DND-41 (cell line): Measurements from ENCODE around the gene MUCL1.

Experiments
- ATAC-seq: fragments of 200-7000 bp; cut with Tn5 transposase; 3 replicates; pipeline ENCODE4 v1.9.1; 2021; ENCODE audit warnings: low read depth; ENCODE audit not compliant: insufficient read depth
- DNase-seq: peaks from one replicate; pipeline ENCODE4 v3.0.0-alpha.2; 2020
- H2AFZ ChIP-seq: 2 replicates; pipeline ENCODE4 v1.6.0; 2012; ENCODE audit warnings: low read depth, low read length
- H3K27ac ChIP-seq: 2 replicates; pipeline ENCODE4 v1.5.1; 2012; ENCODE audit warnings: low read length, inconsistent platforms
- H3K27me3 ChIP-seq: fragments of 200-600 bp; sonication (generic); 2 replicates; pipeline ENCODE4 v1.6.0; 2012; ENCODE audit warnings: low read length, mild to moderate bottlenecking, inconsistent platforms; ENCODE audit not compliant: insufficient read depth, poor library complexity
- H3K36me3 ChIP-seq: 2 replicates; pipeline ENCODE4 v1.5.1; 2012; ENCODE audit warnings: low read length, inconsistent platforms; ENCODE audit not compliant: insufficient read depth
- H3K4me1 ChIP-seq: 2 replicates; pipeline ENCODE4 v1.5.1; 2012; ENCODE audit warnings: mild to moderate bottlenecking, low read length; ENCODE audit not compliant: insufficient read depth
- H3K4me2 ChIP-seq: 2 replicates; pipeline ENCODE4 v1.6.0; 2012; ENCODE audit warnings: mild to moderate bottlenecking, moderate library complexity, low read length, inconsistent platforms; ENCODE audit not compliant: insufficient read depth
- H3K4me3 ChIP-seq, 2 experiments: fragments of 200-600 bp in 1 of 2; shearing (Covaris generic) in 1 of 2; 2 replicates each; pipeline ENCODE4 v1.5.1; 2012 to 2016; ENCODE audit warnings: inconsistent platforms in 2 of 2, low read length in 2 of 2, mild to moderate bottlenecking in 2 of 2, low read depth in 1 of 2, moderate library complexity in 1 of 2
- H3K79me2 ChIP-seq: 2 replicates; pipeline ENCODE4 v1.6.0; 2012; ENCODE audit warnings: low read length, inconsistent platforms; ENCODE audit not compliant: insufficient read depth
- H3K9ac ChIP-seq: 2 replicates; pipeline ENCODE4 v1.6.0; 2012; ENCODE audit warnings: low read depth, mild to moderate bottlenecking, inconsistent platforms, low read length, moderate library complexity
- H3K9me3 ChIP-seq: 2 replicates; pipeline ENCODE4 v1.5.1; 2012; ENCODE audit warnings: low read length, moderate library complexity, mild to moderate bottlenecking, inconsistent platforms; ENCODE audit not compliant: insufficient read depth, severe bottlenecking
- H4K20me1 ChIP-seq: 2 replicates; pipeline ENCODE4 v1.6.0; 2012; ENCODE audit warnings: low read length; ENCODE audit not compliant: insufficient read depth
- EZH2 ChIP-seq: IDR thresholded peaks from 3 replicates; pipeline ENCODE4 v1.6.1; 2012; ENCODE audit warnings: borderline replicate concordance, low read depth, mild to moderate bottlenecking, moderate library complexity, low read length, inconsistent platforms; ENCODE audit not compliant: severe bottlenecking
- TF ChIP-seq, protein P1 (sequence below): IDR thresholded peaks from 2 replicates; pipeline ENCODE4 v1.5.1; 2012; ENCODE audit warnings: borderline replicate concordance, low read length, moderate library complexity, mild to moderate bottlenecking; ENCODE audit not compliant: poor library complexity, severe bottlenecking; ENCODE audit errors: extremely low read depth

Gene MUCL1

DNA sequence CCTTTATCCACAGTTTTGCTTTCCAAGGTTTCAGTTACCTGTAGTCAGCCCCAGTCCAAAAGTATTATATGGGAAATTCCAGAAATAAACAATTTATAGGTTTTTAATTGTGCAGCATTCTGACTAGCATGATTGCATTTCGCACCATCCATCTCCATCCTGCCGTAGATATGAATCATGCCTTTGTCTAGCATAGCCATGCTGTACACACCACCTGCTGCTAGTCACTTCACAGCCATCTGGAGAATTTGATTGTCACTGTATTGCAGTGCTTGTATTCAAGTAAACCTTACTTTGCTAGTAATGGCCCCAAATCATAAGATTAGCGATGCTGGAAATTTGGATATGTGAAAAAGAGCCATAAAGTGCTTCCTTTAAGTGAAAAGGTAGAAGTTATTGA, 36.0 kb downstream of the MUCL1 start:
- no peak for ATAC-seq
- H3K4me3 ChIP-seq: no peak overlapping the region
- TF ChIP-seq, protein P1, sequence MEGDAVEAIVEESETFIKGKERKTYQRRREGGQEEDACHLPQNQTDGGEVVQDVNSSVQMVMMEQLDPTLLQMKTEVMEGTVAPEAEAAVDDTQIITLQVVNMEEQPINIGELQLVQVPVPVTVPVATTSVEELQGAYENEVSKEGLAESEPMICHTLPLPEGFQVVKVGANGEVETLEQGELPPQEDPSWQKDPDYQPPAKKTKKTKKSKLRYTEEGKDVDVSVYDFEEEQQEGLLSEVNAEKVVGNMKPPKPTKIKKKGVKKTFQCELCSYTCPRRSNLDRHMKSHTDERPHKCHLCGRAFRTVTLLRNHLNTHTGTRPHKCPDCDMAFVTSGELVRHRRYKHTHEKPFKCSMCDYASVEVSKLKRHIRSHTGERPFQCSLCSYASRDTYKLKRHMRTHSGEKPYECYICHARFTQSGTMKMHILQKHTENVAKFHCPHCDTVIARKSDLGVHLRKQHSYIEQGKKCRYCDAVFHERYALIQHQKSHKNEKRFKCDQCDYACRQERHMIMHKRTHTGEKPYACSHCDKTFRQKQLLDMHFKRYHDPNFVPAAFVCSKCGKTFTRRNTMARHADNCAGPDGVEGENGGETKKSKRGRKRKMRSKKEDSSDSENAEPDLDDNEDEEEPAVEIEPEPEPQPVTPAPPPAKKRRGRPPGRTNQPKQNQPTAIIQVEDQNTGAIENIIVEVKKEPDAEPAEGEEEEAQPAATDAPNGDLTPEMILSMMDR: no peak
- TF ChIP-seq EZH2: no peak
- no peak overlapping the region for H3K4me2 ChIP-seq
- no peak overlapping the region for H2AFZ ChIP-seq
- DNase-seq: no peak
- H3K9ac ChIP-seq: no peak overlapping the region
- no peaks in the 10 kb centered on the region for H3K4me1 ChIP-seq
- no peaks in the 10 kb centered on the region for H3K79me2 ChIP-seq
- H3K27ac ChIP-seq: no peak overlapping the region
- no peaks in the 10 kb centered on the region for H3K36me3 ChIP-seq
- H4K20me1 ChIP-seq: no peaks in the 10 kb centered on the region
- peaks cover 5% of the 10 kb centered on the region for H3K27me3 ChIP-seq
- no peaks in the 10 kb centered on the region for H3K9me3 ChIP-seq

DNA sequence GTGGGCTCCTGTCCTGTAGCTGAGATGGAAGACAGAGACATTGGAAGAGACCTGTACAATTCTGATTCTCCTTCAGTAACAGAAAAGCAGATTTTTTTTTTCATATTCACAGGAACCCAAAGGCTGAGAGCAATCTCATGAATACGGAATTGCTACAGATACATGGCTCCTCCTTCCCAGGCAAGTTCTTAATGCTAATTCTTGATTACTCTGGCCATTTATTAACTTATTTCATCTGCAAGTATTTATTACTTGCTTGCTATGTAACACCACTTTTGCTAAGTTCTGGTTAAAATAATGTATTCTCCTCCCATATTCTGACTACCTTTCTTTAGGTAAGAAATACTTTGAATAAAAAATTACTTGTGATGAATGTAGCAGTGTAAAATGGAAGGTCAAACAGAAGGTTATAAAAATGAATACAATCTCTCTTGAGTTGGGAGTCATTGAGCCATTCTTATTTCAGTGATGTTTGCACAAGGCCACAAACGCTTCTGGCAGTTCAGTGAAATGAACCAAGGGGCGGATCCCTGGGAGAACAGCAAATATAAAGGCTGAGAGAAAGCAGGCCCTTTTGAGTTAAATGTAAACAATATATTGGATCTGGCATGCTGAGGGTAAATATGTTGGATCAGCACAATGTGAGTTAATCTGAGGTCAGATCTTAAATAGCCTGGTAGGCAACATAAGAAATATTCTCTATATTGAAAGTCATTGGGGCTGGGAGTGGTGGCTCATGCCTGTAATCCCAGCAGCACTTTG, 37.6 kb downstream of the MUCL1 start:
- no peak for DNase-seq

More for the DNA sequence above, 37.6 kb downstream of the MUCL1 start:
- Histone ChIP-seq H3K27me3 (peaks cover 5% of the 10 kb centered on the region), H3K9ac (no peak overlapping the region), H3K36me3 (no peaks in the 10 kb centered on the region), H3K4me1 (no peaks in the 10 kb centered on the region), H4K20me1 (no peaks in the 10 kb centered on the region), H3K4me3 (no peak overlapping the region), H3K79me2 (no peaks in the 10 kb centered on the region), H3K4me2 (no peak overlapping the region), H3K9me3 (no peaks in the 10 kb centered on the region), H2AFZ (no peak overlapping the region), H3K27ac (no peak overlapping the region)
- no peak for ATAC-seq
- TF ChIP-seq, protein P1: no peak
- no peak for TF ChIP-seq EZH2
